Activated CD8-positive, alpha-beta T cell treated with anti-CD3 and anti-CD28 coated beads, Interleukin-2, amount 10 ng/mL, durations not matched to agents 7 days and 5 days (primary cell): ENCODE data around the gene ALKBH1. TPM values are rescaled to one million over a fixed set of nuclear protein-coding genes. Genes with fewer than 3 reads are reported as not detected.
"Not testable (repeated sequence)": the region's sequence is repeated elsewhere in the genome, so short reads cannot be mapped to it uniquely, and the experiment has no call there.

ENCODE experiments used
- ATAC-seq: fragments of 150-1000 bp; cut with Tn5 transposase; one replicate; pipeline ENCODE4 v1.10.0; 2021; ENCODE audit warnings: moderate library complexity
- CTCF ChIA-PET: fragments of 350-600 bp; sonication (Branson Sonifier 250); formaldehyde crosslinking; loops from one replicate; lab custom pipeline; 2021; ENCODE audit warnings: antibody characterized with exemption; lab: Charles Lee
- POLR2A ChIA-PET: fragments of 350-600 bp; sonication (Branson Sonifier 250); formaldehyde crosslinking; loops from one replicate; lab custom pipeline; 2021; ENCODE audit warnings: antibody characterized with exemption; lab: Charles Lee
- DNase-seq: peaks from one replicate; pipeline ENCODE4 v3.0.0-alpha.2; 2020
- H3K27ac Mint-ChIP-seq: one replicate; pipeline ENCODE4 v1.8.0; 2021; ENCODE audit warnings: mild to moderate bottlenecking, mixed read lengths
- H3K27me3 Mint-ChIP-seq: one replicate; pipeline ENCODE4 v1.8.0; 2021; ENCODE audit warnings: low read depth, mixed read lengths
- H3K36me3 Mint-ChIP-seq: one replicate; pipeline ENCODE4 v1.8.0; 2021; ENCODE audit warnings: low read depth, mixed read lengths
- H3K4me1 Mint-ChIP-seq: one replicate; pipeline ENCODE4 v1.8.0; 2021; ENCODE audit warnings: low read depth, mixed read lengths
- H3K4me3 Mint-ChIP-seq: one replicate; pipeline ENCODE4 v1.8.0; 2021; ENCODE audit warnings: mild to moderate bottlenecking, mixed read lengths
- H3K9me3 Mint-ChIP-seq: one replicate; pipeline ENCODE4 v1.8.0; 2022; ENCODE audit warnings: mixed read lengths; ENCODE audit not compliant: insufficient read depth
- total RNA-seq, 2 experiments: library from RNA; stranded (reverse); gene quantifications; one replicate each; pipeline ENCODE4 v1.2.3, GENCODE V29; 2021

ALKBH1 gene
- total RNA-seq, 2 experiments from 2014 or later: 12.9 to 14.8 TPM

GRCh38 chr14:77642407-77642806, 65.4 kb downstream of the ALKBH1 start:
- DNase-seq: no peak
- H3K27ac Mint-ChIP-seq: peak overlapping the region; percentile 94
- peaks cover 4% of the 10 kb centered on the region for H3K36me3 Mint-ChIP-seq
- ChIA-PET CTCF (no interaction called here), POLR2A (interaction anchor here (0.6 to 1.7 kb wide), 4 partner anchors 9 to 118 kb away, joined by 3 to 6 read pairs (median 4); no protein-coding TSS in a partner anchor)
- H3K9me3 Mint-ChIP-seq: no peaks in the 10 kb centered on the region
- peak overlapping the region; percentile 79 for H3K4me3 Mint-ChIP-seq
- no peak for ATAC-seq
- H3K4me1 Mint-ChIP-seq: peaks cover 17% of the 10 kb centered on the region
- H3K27me3 Mint-ChIP-seq: no peaks in the 10 kb centered on the region

DNA sequence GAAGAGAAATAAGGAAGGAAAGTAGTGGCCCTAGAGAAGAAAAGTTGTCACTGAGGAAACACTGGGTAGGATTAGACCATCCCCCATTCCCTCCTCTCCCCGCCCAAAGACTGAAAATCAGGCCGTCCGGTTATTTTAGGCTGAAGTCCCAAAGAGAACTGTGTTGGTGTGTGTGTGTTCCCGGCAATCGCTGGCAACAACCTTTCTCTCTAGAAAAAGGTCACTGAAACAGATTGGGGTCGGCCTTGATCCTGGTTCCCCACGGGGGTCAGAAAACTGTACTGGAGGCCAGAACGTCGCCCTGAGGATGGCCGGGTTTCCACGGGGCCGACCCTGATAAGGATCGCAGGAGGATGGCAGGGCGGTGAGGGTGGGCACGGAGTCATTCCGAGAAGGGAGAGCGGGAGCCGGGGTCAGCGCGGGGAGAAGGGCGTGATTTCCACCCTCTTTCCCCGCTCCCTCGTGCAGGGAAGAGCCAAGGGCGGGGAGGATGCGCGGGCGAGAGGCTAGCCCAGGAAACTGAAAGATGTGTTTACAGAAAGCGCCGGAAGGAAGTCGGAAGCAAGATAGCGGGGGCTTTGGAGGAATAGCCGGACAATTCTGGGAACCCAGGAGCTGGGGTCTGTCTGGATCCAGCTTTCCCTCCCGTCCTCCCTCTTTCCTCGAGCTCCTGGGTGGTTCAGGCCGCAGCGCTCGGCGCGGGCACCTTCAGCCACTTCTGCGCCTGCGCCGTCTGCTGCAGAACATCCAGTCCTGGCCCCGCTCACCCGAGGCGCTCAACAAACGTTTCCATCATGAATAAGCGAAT, 66.1 kb downstream of the ALKBH1 start:
- peak overlapping the region; percentile 79 for H3K4me3 Mint-ChIP-seq
- ATAC-seq (peak; percentile 92), DNase-seq (peak; percentile 71)
- ChIA-PET POLR2A (interaction anchor here (0.5 to 1.7 kb wide), 6 partner anchors 10 to 119 kb away, joined by 3 to 6 read pairs (median 3); no protein-coding TSS in a partner anchor), CTCF (no interaction called here)
- H3K27me3 Mint-ChIP-seq: peaks cover 1% of the 10 kb centered on the region
- H3K27ac Mint-ChIP-seq: peak overlapping the region; percentile 94
- peaks cover 17% of the 10 kb centered on the region for H3K4me1 Mint-ChIP-seq
- H3K9me3 Mint-ChIP-seq: no peaks in the 10 kb centered on the region
- peaks cover 4% of the 10 kb centered on the region for H3K36me3 Mint-ChIP-seq

GRCh38 chr14:77640756-77641533, 66.9 kb downstream of the ALKBH1 start:
- H3K36me3 Mint-ChIP-seq: peaks cover 4% of the 10 kb centered on the region
- H3K4me1 Mint-ChIP-seq: peaks cover 17% of the 10 kb centered on the region
- peaks cover 1% of the 10 kb centered on the region for H3K27me3 Mint-ChIP-seq
- no peaks in the 10 kb centered on the region for H3K9me3 Mint-ChIP-seq
- H3K27ac Mint-ChIP-seq: peak overlapping the region; percentile 94
- DNase-seq (no peak), ATAC-seq (no peak)
- CTCF ChIA-PET: interaction anchor here (1.6 kb wide), 1 partner anchor 182 kb away, joined by 3 read pairs; no protein-coding TSS in a partner anchor
- H3K4me3 Mint-ChIP-seq: peak overlapping the region; percentile 79
- POLR2A ChIA-PET: interaction anchor here (0.5 to 1.7 kb wide), 3 partner anchors 9 to 97 kb away, joined by 3 to 6 read pairs (median 3); no protein-coding TSS in a partner anchor

- Mint-ChIP-seq H3K27me3 (peaks cover 1% of the 10 kb centered on the region), H3K4me3 (no peak overlapping the region), H3K9me3 (peaks cover 5% of the 10 kb centered on the region), H3K27ac (no peak overlapping the region), H3K4me1 (peaks cover 17% of the 10 kb centered on the region), H3K36me3 (peaks cover 4% of the 10 kb centered on the region)
- ChIA-PET POLR2A (no interaction called here), CTCF (interaction anchor here (1.2 kb wide), 1 partner anchor 134 kb away, joined by 4 read pairs; no protein-coding TSS in a partner anchor)
- ATAC-seq: no peak
- DNase-seq: no peak
Measured at GRCh38 chr14:77638771-77639171, 69.1 kb downstream of the ALKBH1 start.

DNA sequence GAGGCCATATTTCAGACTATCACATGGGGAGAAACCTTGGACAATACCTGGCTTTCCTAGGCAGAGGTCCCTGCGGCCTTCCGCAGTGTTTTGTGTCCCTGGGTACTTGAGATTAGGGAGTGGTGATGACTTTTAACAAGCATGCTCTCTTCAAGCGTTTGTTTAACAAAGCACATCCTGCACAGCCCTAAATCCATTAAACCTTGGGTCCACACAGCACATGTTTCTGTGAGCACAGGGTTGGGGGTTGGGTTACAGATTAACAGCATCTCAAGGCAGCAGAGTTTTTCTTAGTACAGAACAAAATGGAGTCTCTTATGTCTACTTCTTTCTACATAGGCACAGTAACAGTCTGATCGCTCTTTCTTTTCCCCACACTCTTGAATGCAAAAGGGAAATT, 72.0 kb downstream of the ALKBH1 start:
- CTCF ChIA-PET, H3K4me1 Mint-ChIP-seq, H3K27ac Mint-ChIP-seq, ATAC-seq, DNase-seq, POLR2A ChIA-PET, H3K4me3 Mint-ChIP-seq, H3K27me3 Mint-ChIP-seq, H3K36me3 Mint-ChIP-seq: not testable (repeated sequence)
- H3K9me3 Mint-ChIP-seq: peaks cover 16% of the 10 kb centered on the region

DNA sequence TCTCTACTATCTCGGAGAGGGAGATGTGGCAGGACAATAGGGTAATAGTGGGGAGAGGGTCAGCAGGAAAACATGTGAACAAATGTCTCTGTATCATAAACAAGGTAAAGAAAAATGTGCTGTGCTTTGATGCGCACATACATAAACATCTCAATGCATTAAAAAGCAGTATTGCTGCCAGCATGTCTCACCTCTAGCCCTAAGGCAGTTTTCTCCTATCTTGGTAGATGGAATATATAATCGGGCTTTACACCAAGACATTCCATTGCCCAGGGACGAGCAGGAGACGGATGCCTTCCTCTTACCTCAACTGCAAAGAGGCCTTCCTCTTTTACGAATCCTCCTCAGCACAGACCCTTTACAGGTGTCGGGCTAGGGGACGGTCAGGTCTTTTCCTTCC, 72.4 kb downstream of the ALKBH1 start:
- peaks cover 16% of the 10 kb centered on the region for H3K9me3 Mint-ChIP-seq
- H3K36me3 Mint-ChIP-seq, POLR2A ChIA-PET, H3K27me3 Mint-ChIP-seq, H3K4me3 Mint-ChIP-seq, H3K4me1 Mint-ChIP-seq, DNase-seq, CTCF ChIA-PET, H3K27ac Mint-ChIP-seq, ATAC-seq: not testable (repeated sequence)

DNA sequence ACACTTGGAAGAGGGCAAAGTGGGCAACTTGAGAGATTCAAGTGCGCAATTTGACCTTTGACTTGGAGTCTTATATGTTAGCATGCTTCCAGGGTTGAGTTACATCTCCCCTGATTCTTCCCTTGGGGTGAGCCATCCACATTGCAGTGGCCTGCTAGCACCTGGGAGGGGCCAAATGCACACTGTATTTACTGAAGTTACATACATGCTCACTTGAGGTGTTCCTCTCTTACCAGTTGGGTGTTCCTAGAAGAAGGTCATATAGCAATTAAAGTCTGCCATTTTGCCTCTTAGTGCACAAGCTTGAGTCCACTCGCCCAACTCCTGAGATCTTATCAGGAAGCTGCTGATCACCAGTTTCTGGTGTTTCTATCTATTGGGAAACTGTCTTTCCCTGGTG, 77.7 kb downstream of the ALKBH1 start:
- CTCF ChIA-PET: interaction anchor here (1.3 kb wide), 1 partner anchor 10 kb away, joined by 3 read pairs; no protein-coding TSS in a partner anchor
- Mint-ChIP-seq H3K36me3 (no peaks in the 10 kb centered on the region), H3K27me3 (no peaks in the 10 kb centered on the region), H3K27ac (no peak overlapping the region), H3K4me3 (no peak overlapping the region), H3K4me1 (peaks cover 3% of the 10 kb centered on the region), H3K9me3 (peaks cover 28% of the 10 kb centered on the region)
- POLR2A ChIA-PET: no interaction called here
- ATAC-seq: no peak
- peak; percentile 18 for DNase-seq

- Mint-ChIP-seq H3K36me3 (no peaks in the 10 kb centered on the region), H3K4me1 (peaks cover 8% of the 10 kb centered on the region), H3K27ac (no peak overlapping the region), H3K9me3 (peaks cover 13% of the 10 kb centered on the region), H3K27me3 (no peaks in the 10 kb centered on the region), H3K4me3 (no peak overlapping the region)
- DNase-seq (no peak), ATAC-seq (no peak)
- ChIA-PET POLR2A (no interaction called here), CTCF (interaction anchor here (0.8 kb wide), 1 partner anchor 13 kb away, joined by 4 read pairs; no protein-coding TSS in a partner anchor)
Measured at GRCh38 chr14:77625360-77625759, 82.5 kb downstream of the ALKBH1 start.

DNA sequence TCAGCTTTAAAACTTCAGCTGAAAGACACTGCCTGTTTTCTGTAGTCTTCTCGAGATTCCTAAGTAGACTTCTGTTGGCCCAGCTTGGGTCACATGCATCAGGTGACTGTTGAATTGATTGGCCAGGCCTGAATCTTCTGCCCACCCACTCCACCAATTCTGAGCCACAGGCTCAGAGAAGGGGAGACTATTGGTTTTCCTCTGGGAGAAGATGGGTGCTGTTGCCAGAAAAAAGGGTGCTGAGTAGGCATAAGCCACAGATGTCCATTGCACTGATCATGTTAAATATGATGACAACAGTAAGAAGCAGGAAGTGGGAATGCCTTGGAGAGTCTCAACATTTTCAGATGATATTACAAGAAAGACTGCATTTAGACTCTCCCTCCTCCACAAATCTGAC, 84.6 kb downstream of the ALKBH1 start:
- H3K36me3 Mint-ChIP-seq: no peaks in the 10 kb centered on the region
- no peak for DNase-seq
- peaks cover 5% of the 10 kb centered on the region for H3K9me3 Mint-ChIP-seq
- POLR2A ChIA-PET: no interaction called here
- H3K4me3 Mint-ChIP-seq: no peak overlapping the region
- H3K27ac Mint-ChIP-seq: no peak overlapping the region
- H3K4me1 Mint-ChIP-seq: peaks cover 8% of the 10 kb centered on the region
- no peaks in the 10 kb centered on the region for H3K27me3 Mint-ChIP-seq
- CTCF ChIA-PET: interaction anchor here (0.8 to 1.6 kb wide), 2 partner anchors 10 to 164 kb away, joined by 3 to 5 read pairs; no protein-coding TSS in a partner anchor
- no peak for ATAC-seq
